Gastroesophageal sphincter (tissue), 3 donors: ENCODE measurements around the gene LHX3.

ENCODE experiments used
- POLR2A ChIP-seq, 2 donors: fragments of 450-650 bp; IDR thresholded peaks; one replicate each; pipeline ENCODE4 v1.6.1; 2017; ENCODE audit warnings: antibody characterized with exemption in 2 of 2, mild to moderate bottlenecking in 2 of 2, moderate library complexity in 1 of 2
- POLR2AphosphoS5 ChIP-seq: sonication (generic); formaldehyde crosslinking; IDR thresholded peaks from one replicate; pipeline ENCODE4 v1.6.1; 2017; ENCODE audit warnings: antibody characterized with exemption
- TF ChIP-seq, protein P1 (sequence below), 4 experiments: fragments of 200-600 bp in 2 of 4; fragments of 450-650 bp in 2 of 4; sonication (generic) in 1 of 4; IDR thresholded peaks; one replicate each; pipeline ENCODE4 v1.5.1; 2017 to 2019; ENCODE audit warnings: antibody characterized with exemption in 4 of 4, mild to moderate bottlenecking in 2 of 4, moderate library complexity in 2 of 4

DNA sequence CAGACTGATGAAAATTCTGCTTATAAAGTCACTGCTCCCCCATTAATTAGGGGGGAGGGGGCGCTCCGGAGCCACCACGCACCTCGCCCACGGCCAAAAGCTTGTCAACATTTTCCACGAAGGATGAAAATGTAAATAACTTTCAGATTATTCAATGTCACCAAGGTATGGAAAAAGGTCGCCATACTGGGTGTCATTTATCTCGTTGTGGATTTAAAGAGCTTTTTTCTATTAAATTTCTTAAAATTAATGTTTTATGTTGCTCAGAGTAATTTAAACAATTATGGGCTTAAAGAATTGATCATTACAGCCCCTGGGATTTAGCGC, 13.0 kb downstream of the LHX3 start:
- TF ChIP-seq POLR2A (IDR thresholded peaks at IDR 0.05), result no peak
- TF ChIP-seq, protein P1, sequence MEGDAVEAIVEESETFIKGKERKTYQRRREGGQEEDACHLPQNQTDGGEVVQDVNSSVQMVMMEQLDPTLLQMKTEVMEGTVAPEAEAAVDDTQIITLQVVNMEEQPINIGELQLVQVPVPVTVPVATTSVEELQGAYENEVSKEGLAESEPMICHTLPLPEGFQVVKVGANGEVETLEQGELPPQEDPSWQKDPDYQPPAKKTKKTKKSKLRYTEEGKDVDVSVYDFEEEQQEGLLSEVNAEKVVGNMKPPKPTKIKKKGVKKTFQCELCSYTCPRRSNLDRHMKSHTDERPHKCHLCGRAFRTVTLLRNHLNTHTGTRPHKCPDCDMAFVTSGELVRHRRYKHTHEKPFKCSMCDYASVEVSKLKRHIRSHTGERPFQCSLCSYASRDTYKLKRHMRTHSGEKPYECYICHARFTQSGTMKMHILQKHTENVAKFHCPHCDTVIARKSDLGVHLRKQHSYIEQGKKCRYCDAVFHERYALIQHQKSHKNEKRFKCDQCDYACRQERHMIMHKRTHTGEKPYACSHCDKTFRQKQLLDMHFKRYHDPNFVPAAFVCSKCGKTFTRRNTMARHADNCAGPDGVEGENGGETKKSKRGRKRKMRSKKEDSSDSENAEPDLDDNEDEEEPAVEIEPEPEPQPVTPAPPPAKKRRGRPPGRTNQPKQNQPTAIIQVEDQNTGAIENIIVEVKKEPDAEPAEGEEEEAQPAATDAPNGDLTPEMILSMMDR (IDR thresholded peaks at IDR 0.05), result no peak
- TF ChIP-seq POLR2AphosphoS5, result no peak
